ENCODE results near the gene C17orf100.
A peak's percentile ranks its signal among the peaks of the same experiment; 100 is the strongest.
"Not testable (repeated sequence)": the region's sequence is repeated elsewhere in the genome, so short reads cannot be mapped to it uniquely, and the experiment has no call there.

Gene C17orf100

GRCh38 chr17:6691958-6692357, 40.4 kb downstream of the C17orf100 start:
- not testable (repeated sequence) for DNase-seq (ENCODE audit: low read depth in 3 of 3)

- DNase-seq (ENCODE audit: low read depth in 3 of 3) = no peak
Observed at GRCh38 chr17:6695051-6695450, 43.5 kb downstream of the C17orf100 start.

GRCh38 chr17:6695565-6695964, 44.0 kb downstream of the C17orf100 start:
- no peak for DNase-seq (ENCODE audit: low read depth in 3 of 3)

DNA sequence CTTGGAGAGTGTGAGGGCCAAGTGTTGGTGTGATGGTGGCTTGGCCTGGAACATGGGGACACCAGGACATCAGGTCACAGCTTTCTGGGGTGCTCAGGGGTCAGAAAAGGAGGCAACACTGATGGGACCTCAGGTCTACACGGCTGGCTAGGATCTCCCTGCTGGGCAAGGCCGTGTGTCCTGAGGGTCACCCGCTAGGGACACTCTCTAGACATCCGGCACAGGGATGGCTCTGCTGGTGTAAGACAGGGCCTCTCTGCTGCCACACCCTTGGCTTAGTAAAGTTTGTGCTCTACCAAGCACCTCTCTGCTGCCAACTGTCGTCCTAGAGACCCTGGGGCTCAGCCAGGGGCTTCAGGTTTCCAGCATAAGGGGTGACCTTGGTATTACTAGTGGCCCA, 45.3 kb downstream of the C17orf100 start:
- no peak for DNase-seq (ENCODE audit: low read depth in 3 of 3)

- DNase-seq (ENCODE audit: low read depth in 3 of 3) = no peak
Observed at GRCh38 chr17:6698004-6698403, 46.4 kb downstream of the C17orf100 start.

DNA sequence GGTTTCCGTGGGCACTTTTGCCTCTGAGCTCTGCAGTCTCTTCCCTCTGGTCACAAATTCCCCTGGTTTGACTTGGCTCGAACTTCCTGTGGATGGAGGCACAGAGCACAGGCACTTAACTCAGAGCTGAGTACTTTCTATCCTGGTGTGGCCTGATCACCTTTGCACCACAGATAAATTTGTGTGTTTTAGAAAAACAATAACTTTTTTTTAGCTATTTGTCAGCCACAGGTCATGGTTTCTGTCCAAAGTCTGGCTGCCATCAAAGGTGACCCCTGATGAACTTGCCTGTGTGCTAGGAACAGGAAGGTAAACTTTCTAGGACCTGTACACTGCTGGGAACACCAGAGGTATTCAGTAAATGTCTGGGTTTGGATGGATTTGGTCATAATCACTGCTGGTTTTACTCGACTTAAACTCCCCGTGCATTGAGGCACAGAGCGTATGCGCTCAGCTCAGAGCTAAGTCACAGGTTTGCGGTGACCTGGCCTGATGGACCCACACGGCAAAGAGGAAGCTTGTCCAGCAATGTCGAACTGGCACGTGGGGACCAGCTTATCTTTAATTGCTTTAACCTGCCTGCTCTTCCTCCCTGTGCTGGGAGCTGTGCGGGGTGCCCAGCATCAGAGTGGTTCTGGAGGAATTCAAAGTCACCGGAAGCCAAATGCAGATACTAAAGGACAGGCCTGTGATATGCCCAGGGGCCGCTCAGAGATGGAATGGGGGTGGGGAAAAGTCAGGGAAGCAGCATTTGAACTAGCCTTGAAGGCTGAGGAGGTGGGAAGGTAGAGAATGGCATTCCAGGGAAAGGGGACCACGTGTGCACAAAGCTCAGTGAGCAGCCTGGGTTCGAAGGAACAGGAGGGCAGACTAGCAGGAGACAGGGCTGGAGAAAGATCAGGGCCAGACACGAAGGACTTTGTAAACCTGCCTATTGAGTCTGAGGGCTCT, 48.7 kb downstream of the C17orf100 start:
- DNase-seq (ENCODE audit: low read depth in 3 of 3) = no peak

- no peak for DNase-seq (ENCODE audit: low read depth in 3 of 3)
Observed at GRCh38 chr17:6700948-6701307, 49.4 kb downstream of the C17orf100 start.

DNA sequence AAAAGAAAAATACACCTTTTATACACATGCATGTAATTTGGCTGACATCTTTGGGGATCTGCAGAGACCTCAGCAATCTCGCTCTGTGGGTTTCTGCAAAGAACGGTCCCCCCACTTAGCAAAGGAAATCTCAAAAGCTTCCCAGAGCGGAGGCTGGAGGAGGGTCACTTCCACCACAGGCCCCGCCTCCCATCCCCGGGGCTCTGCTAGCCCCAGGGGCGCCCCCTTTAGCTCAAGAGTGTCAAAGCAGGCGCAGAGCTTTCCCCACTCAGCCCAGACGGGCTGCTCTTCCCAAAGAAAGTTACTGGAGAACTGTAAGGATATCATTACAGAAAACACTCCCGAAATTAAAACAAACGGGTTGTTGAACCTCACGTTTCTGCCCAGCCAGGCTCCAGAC, 50.2 kb downstream of the C17orf100 start:
- DNase-seq (ENCODE audit: low read depth in 3 of 3) = peak; percentile 9 to 48 (median 13)

DNA sequence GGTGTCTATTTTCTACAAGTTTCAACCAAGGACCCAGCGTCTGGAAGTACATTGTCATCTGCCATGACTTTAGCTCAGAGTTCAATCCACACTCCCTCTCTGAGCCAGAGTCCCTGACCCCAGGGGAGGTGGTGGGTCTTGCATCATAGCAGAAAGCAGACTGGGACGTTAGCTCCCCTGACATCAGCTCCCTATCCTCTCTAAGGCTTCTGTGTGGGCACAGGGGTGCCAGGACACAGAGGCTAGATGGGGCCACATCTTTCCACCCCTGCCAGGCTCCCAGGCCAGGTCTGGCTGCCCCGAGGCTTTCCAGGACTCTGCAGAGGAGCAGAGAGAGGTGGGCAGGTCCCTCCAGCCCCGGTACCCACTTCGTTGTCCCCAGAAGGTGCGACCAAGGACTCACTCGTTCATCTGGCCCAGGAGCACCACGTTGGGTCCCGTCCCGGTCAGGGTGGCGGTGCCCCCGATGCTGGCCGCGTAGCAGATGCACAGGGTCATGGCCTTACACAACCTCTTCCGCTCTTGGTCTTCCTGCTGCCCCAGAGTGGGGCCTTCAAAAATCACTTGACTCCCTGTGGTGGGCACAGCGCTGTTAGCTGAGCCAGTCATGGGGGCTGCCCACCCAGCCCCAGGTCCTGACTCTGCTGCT, 51.1 kb downstream of the C17orf100 start:
- no peak for DNase-seq (ENCODE audit: low read depth in 3 of 3)
